NT2/D1 (cell line): Measurements from ENCODE around the gene NR2C2.

Source experiments
- SUZ12 ChIP-seq: IDR thresholded peaks from 2 replicates; pipeline ENCODE4 v1.6.1; 2011; ENCODE audit not compliant: insufficient read length, insufficient read depth; ENCODE audit errors: extremely low read depth
- YY1 ChIP-seq: IDR thresholded peaks from 2 replicates; pipeline ENCODE4 v1.6.1; 2011; ENCODE audit not compliant: insufficient read length, insufficient read depth
- ZNF274 ChIP-seq: IDR thresholded peaks from 2 replicates; pipeline ENCODE4 v1.6.1; 2011; ENCODE audit warnings: mild to moderate bottlenecking, low read depth, low read length

- no peak for TF ChIP-seq YY1
- TF ChIP-seq ZNF274: no peak
- no peak for TF ChIP-seq SUZ12
Observed at GRCh38 chr3:14988988-14989394, 41.6 kb downstream of the NR2C2 start.
